ENCODE results near the gene ACTBL2.

DNA sequence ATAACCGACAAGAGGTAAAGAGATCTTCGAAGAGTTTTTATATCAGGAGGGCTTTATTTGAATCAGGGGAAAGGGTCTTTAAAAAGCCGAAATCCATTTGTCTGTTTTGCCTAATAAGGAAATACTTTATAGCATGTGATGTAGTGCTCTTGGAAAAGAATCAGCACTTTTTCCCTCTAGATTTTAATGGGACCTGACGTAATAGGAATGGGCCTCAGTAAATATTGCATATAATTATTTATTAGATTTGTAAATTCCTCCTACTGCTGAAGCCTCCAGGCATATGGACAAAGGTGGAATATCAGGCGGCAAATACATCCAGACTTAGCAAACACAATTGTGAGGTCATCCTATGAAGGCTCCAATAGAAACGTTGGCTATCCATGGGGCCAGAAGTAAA lies 50.9 kb downstream of the ACTBL2 start:
- TF ChIP-seq EZH2 (IDR thresholded peaks at IDR 0.05; ENCODE audit: insufficient read depth, poor library complexity, severe bottlenecking) (no peak), EZH2phosphoT487 (IDR thresholded peaks at IDR 0.05; ENCODE audit: insufficient read depth, low read depth) (no peak)

Data from GM23248 (cell line).